ENCODE data around the gene CRELD2.

CRELD2 gene

GRCh38 chr22:49976439-49977175 lies 58.2 kb downstream of the CRELD2 start:
- Histone ChIP-seq H3K79me2 (ENCODE audit: low read length) (no peaks in the 10 kb centered on the region), H3K4me1 (ENCODE audit: low read length) (no peaks in the 10 kb centered on the region), H3F3A (ENCODE audit: insufficient read depth, low read length) (peaks cover 8% of the 10 kb centered on the region), H3K9me2 (replicated peaks; ENCODE audit: insufficient read depth, low read length) (no peaks in the 10 kb centered on the region), H2AFZ (ENCODE audit: low read length) (no peak overlapping the region), H3K4me3 (ENCODE audit: low read length) (no peak overlapping the region), H3K27me3 (replicated peaks; ENCODE audit: insufficient read depth, low read length) (peaks cover 20% of the 10 kb centered on the region), H3K9me3 (replicated peaks; ENCODE audit: insufficient read depth, low read length) (no peaks in the 10 kb centered on the region), H3K27ac (ENCODE audit: low read length) (no peak overlapping the region), H3K36me3 (replicated peaks; ENCODE audit: insufficient read depth, low read length) (no peaks in the 10 kb centered on the region), H4K20me1 (ENCODE audit: insufficient read depth, low read length) (no peaks in the 10 kb centered on the region), H3K9ac (ENCODE audit: low read length) (no peak overlapping the region), H3K4me2 (ENCODE audit: low read depth, low read length) (no peak overlapping the region)
- DNase-seq = no peak
- TF ChIP-seq EZH2 (optimal IDR thresholded peaks at IDR 0.05; ENCODE audit: low read depth, low read length) = no peak
- TF ChIP-seq EZH2phosphoT487 (IDR thresholded peaks at IDR 0.05; ENCODE audit: low read length) = no peak
- no peak for TF ChIP-seq CTCF (IDR thresholded peaks at IDR 0.05; ENCODE audit: low read length)

All from MM.1S (cell line).